ENCODE measurements around the gene PTGIS.

Gene PTGIS

GRCh38 chr20:49479785-49480184 lies 88.2 kb downstream of the PTGIS start:
- H3K27me3 ChIP-seq (ENCODE audit: insufficient read depth, poor library complexity, severe bottlenecking) = peaks cover 15% of the 10 kb centered on the region
- H3K4me3 ChIP-seq (replicated peaks; ENCODE audit: insufficient read depth, low read length) = no peak overlapping the region
- no peak overlapping the region for H3K27ac ChIP-seq (replicated peaks)
- TF ChIP-seq REST (IDR thresholded peaks at IDR 0.05; ENCODE audit: insufficient replicate concordance, low read depth) (no peak), CTCF (IDR thresholded peaks at IDR 0.05; ENCODE audit: insufficient read depth, low read length) (no peak), POLR2AphosphoS5 (IDR thresholded peaks at IDR 0.05; ENCODE audit: low read depth) (no peak), SPI1 (IDR thresholded peaks at IDR 0.05; ENCODE audit: borderline replicate concordance, low read depth) (no peak), GABPA (IDR thresholded peaks at IDR 0.05; ENCODE audit: low read depth) (no peak)
- no peak for DNase-seq (ENCODE audit: low read depth in 1 of 2, low spot score in 1 of 2)

- Histone ChIP-seq H3K27ac (replicated peaks) (no peak overlapping the region), H3K4me3 (replicated peaks; ENCODE audit: insufficient read depth, low read length) (no peak overlapping the region), H3K27me3 (ENCODE audit: insufficient read depth, poor library complexity, severe bottlenecking) (peaks cover 8% of the 10 kb centered on the region)
- DNase-seq (ENCODE audit: low read depth in 1 of 2, low spot score in 1 of 2) = no peak
- TF ChIP-seq REST (IDR thresholded peaks at IDR 0.05; ENCODE audit: insufficient replicate concordance, low read depth) = no peak
- TF ChIP-seq GABPA (IDR thresholded peaks at IDR 0.05; ENCODE audit: low read depth) = no peak
- no peak for TF ChIP-seq SPI1 (IDR thresholded peaks at IDR 0.05; ENCODE audit: borderline replicate concordance, low read depth)
These were observed 88.9 kb downstream of the PTGIS start for GRCh38 chr20:49478754-49479689.

DNA sequence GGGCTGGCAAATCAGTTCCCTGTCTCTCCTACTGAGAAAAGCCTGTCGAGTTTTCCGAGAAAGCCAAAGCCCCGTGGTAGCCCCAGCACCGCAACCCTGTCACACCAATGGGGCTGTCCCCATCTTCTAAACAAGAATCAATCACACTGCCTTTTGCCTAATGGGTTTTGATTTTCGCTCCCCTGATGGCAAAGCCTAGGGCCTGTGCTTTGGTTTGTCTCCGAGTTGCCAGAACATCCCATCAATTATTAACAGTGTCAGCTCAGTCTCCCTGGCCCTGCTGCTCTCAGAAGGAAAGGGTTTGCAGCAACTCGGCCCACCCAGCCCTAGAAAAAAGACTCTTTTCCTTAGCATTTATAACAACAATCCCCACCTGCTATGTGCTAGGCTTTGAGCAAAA lies 89.7 kb downstream of the PTGIS start:
- Histone ChIP-seq H3K4me3 (replicated peaks; ENCODE audit: insufficient read depth, low read length) (no peak overlapping the region), H3K27ac (replicated peaks) (no peak overlapping the region), H3K27me3 (ENCODE audit: insufficient read depth, poor library complexity, severe bottlenecking) (peaks cover 4% of the 10 kb centered on the region)
- TF ChIP-seq SPI1 (IDR thresholded peaks at IDR 0.05; ENCODE audit: borderline replicate concordance, low read depth) (no peak), GABPA (IDR thresholded peaks at IDR 0.05; ENCODE audit: low read depth) (no peak)
- no peak for DNase-seq (ENCODE audit: low read depth in 1 of 2, low spot score in 1 of 2)

- H3K27ac ChIP-seq (replicated peaks) = no peak overlapping the region
- no peaks in the 10 kb centered on the region for H3K27me3 ChIP-seq (ENCODE audit: insufficient read depth, poor library complexity, severe bottlenecking)
- no peak for DNase-seq (ENCODE audit: low read depth in 1 of 2, low spot score in 1 of 2)
- no peak overlapping the region for H3K4me3 ChIP-seq (replicated peaks; ENCODE audit: insufficient read depth, low read length)
- TF ChIP-seq GABPA (IDR thresholded peaks at IDR 0.05; ENCODE audit: low read depth) = no peak
- TF ChIP-seq POLR2AphosphoS5 (IDR thresholded peaks at IDR 0.05; ENCODE audit: low read depth) = no peak
- TF ChIP-seq SPI1 (IDR thresholded peaks at IDR 0.05; ENCODE audit: borderline replicate concordance, low read depth) = no peak
- TF ChIP-seq REST (IDR thresholded peaks at IDR 0.05; ENCODE audit: insufficient replicate concordance, low read depth) = no peak
- no peak for TF ChIP-seq CTCF (IDR thresholded peaks at IDR 0.05; ENCODE audit: insufficient read depth, low read length)
These were observed 90.7 kb downstream of the PTGIS start for GRCh38 chr20:49477200-49477599.
